Stomach (tissue), 4 donors: ENCODE measurements around the gene PTPRT.

Source experiments
- CTCF ChIP-seq, 7 experiments: fragments of 450-650 bp in 4 of 7; fragments of 200-600 bp in 3 of 7; sonication (generic) in 3 of 7; IDR thresholded peaks; one replicate each; pipeline ENCODE4 v1.5.1; 2016 to 2019; ENCODE audit warnings: antibody characterized with exemption in 7 of 7, control low read depth in 2 of 7, mild to moderate bottlenecking in 1 of 7
- EP300 ChIP-seq: sonication (generic); formaldehyde crosslinking; IDR thresholded peaks from one replicate; pipeline ENCODE4 v1.6.1; 2017; ENCODE audit warnings: antibody characterized with exemption
- POLR2A ChIP-seq, 4 donors: fragments of 450-650 bp; IDR thresholded peaks; one replicate each; pipeline ENCODE4 v1.6.1; 2016; ENCODE audit warnings: antibody characterized with exemption in 4 of 4, control low read depth in 2 of 4, mild to moderate bottlenecking in 1 of 4, moderate library complexity in 1 of 4

- TF ChIP-seq POLR2A (IDR thresholded peaks at IDR 0.05) (no peak), CTCF (IDR thresholded peaks at IDR 0.05) (no peak), EP300 (no peak)
These were observed 870.3 kb downstream of the PTPRT start for GRCh38 chr20:42319252-42320013.
